OCI-LY7 (cell line): Measurements from ENCODE around the gene NAXE. TPM values are rescaled to one million over a fixed set of nuclear protein-coding genes. Genes with fewer than 3 reads are reported as not detected.
"Not testable (repeated sequence)": the region's sequence is repeated elsewhere in the genome, so short reads cannot be mapped to it uniquely, and the experiment has no call there.

ENCODE experiments used
- BruUV-seq: library from RNA; stranded (reverse); fragments of 400-500 nt; replicated peaks from 2 replicates; lab custom pipeline; 2021; lab: Mats Ljungman, UMichigan
- CTCF ChIA-PET: fragments of 300-600 bp; sonication (Branson Sonifier 250); formaldehyde crosslinking; loops from one replicate; lab custom pipeline; 2022; ENCODE audit warnings: antibody characterized with exemption; ENCODE audit not compliant: unreplicated experiment; lab: Charles Lee
- POLR2A ChIA-PET: fragments of 300-600 bp; sonication (Branson Sonifier 250); formaldehyde crosslinking; loops from one replicate; lab custom pipeline; 2022; ENCODE audit warnings: antibody characterized with exemption; lab: Charles Lee
- DNase-seq: peaks from one replicate; pipeline ENCODE4 v3.0.0-alpha.2; 2015; ENCODE audit warnings: low spot score
- H2AFZ ChIP-seq: fragments of 200-600 bp; sonication (generic), shearing (Covaris generic); 2 replicates; pipeline ENCODE4 v1.6.1; 2014; ENCODE audit warnings: mild to moderate bottlenecking, antibody characterized with exemption, low read length, moderate library complexity
- H3K27ac ChIP-seq: fragments of 200-600 bp; sonication (generic); 2 replicates; pipeline ENCODE4 v1.5.1; 2014; ENCODE audit warnings: mixed run types, low read depth, mild to moderate bottlenecking, moderate library complexity, low read length, inconsistent platforms; ENCODE audit not compliant: poor library complexity, severe bottlenecking
- H3K36me3 ChIP-seq: fragments of 200-600 bp; sonication (generic); 2 replicates; pipeline ENCODE4 v1.6.1; 2014; ENCODE audit warnings: mild to moderate bottlenecking, antibody characterized with exemption, low read length, moderate library complexity, mixed read lengths; ENCODE audit not compliant: insufficient read depth
- H3K4me1 ChIP-seq: fragments of 200-600 bp; sonication (generic); 2 replicates; pipeline ENCODE4 v1.5.1; 2014; ENCODE audit warnings: mild to moderate bottlenecking, low read length; ENCODE audit not compliant: insufficient read depth, poor library complexity, severe bottlenecking
- H3K4me2 ChIP-seq: fragments of 200-600 bp; sonication (generic); 2 replicates; pipeline ENCODE4 v1.6.1; 2014; ENCODE audit warnings: mild to moderate bottlenecking, low read length
- H3K4me3 ChIP-seq: fragments of 200-600 bp; sonication (generic); 2 replicates; pipeline ENCODE4 v1.5.1; 2014; ENCODE audit warnings: mild to moderate bottlenecking, low read depth, low read length; ENCODE audit not compliant: poor library complexity, severe bottlenecking
- H3K79me2 ChIP-seq: fragments of 200-600 bp; sonication (generic); 2 replicates; pipeline ENCODE4 v1.6.1; 2016; ENCODE audit warnings: low read depth, mild to moderate bottlenecking, low read length, moderate library complexity, mixed read lengths; ENCODE audit not compliant: insufficient read depth
- H3K9me2 ChIP-seq: fragments of 200-600 bp; sonication (generic); 2 replicates; pipeline ENCODE4 v1.6.1; 2016; ENCODE audit warnings: mild to moderate bottlenecking, low read length, mixed read lengths; ENCODE audit not compliant: insufficient read depth
- H3K9me3 ChIP-seq: fragments of 200-600 bp; sonication (generic); 2 replicates; pipeline ENCODE4 v1.6.1; 2014; ENCODE audit warnings: mild to moderate bottlenecking, mixed run types, low read length, mixed read lengths
- H4K20me1 ChIP-seq: fragments of 200-600 bp; sonication (generic); 2 replicates; pipeline ENCODE4 v1.6.1; 2014; ENCODE audit warnings: mild to moderate bottlenecking, antibody characterized with exemption, low read length, moderate library complexity, mixed read lengths; ENCODE audit not compliant: insufficient read depth
- CTCF ChIP-seq: fragments of 200-600 bp; sonication (generic); conservative IDR thresholded peaks from 2 replicates; pipeline ENCODE4 v1.5.1; 2014; ENCODE audit warnings: mild to moderate bottlenecking, antibody characterized with exemption, low read length, moderate library complexity, mixed read lengths
- EZH2phosphoT487 ChIP-seq: fragments of 200-600 bp; sonication (generic); IDR thresholded peaks from 2 replicates; pipeline ENCODE4 v1.6.1; 2018; ENCODE audit warnings: low read depth, borderline replicate concordance, mild to moderate bottlenecking, mixed run types, antibody characterized with exemption, low read length, moderate library complexity, mixed read lengths
- intact Hi-C: fragments of 100-400 bp; cut with micrococcal nuclease; formaldehyde crosslinking; loops from one replicate; pipeline ENCODE4 v1.10.0; 2022; ENCODE audit not compliant: unreplicated experiment
- total RNA-seq, 2 experiments: library from RNA; depleted of rRNA in 1 of 2; stranded (reverse); fragments of >200 nt in 1 of 2; shearing (Covaris generic) in 1 of 2; gene quantifications; 2 replicates each; pipeline ENCODE4 v1.2.3, GENCODE V29; 2014 to 2022

NAXE gene
- total RNA-seq, 2 experiments from 2014 or later, result 61.1 to 71.6 TPM

GRCh38 chr1:156631152-156631551 lies 39.6 kb downstream of the NAXE start:
- H4K20me1 ChIP-seq, H3K4me2 ChIP-seq, H3K9me3 ChIP-seq, CTCF ChIA-PET, H2AFZ ChIP-seq, H3K79me2 ChIP-seq, BruUV-seq, H3K36me3 ChIP-seq, POLR2A ChIA-PET, H3K4me3 ChIP-seq, H3K9me2 ChIP-seq, H3K27ac ChIP-seq, DNase-seq, intact Hi-C loops: not testable (repeated sequence)
- H3K4me1 ChIP-seq, result peaks cover 23% of the 10 kb centered on the region
- peak; percentile 44; the same call in 1 of the 2 replicates for TF ChIP-seq CTCF

GRCh38 chr1:156632355-156632754 lies 40.8 kb downstream of the NAXE start:
- CTCF ChIA-PET, result no interaction called here
- POLR2A ChIA-PET, result no interaction called here
- BruUV-seq, result no TSS peak

More at GRCh38 chr1:156632355-156632754, 40.8 kb downstream of the NAXE start:
- Histone ChIP-seq H3K9me3 (no peaks in the 10 kb centered on the region), H3K9me2 (no peaks in the 10 kb centered on the region), H3K36me3 (no peaks in the 10 kb centered on the region), H3K4me1 (peaks cover 13% of the 10 kb centered on the region), H2AFZ (no peak overlapping the region), H3K79me2 (no peaks in the 10 kb centered on the region), H3K4me2 (no peak overlapping the region), H4K20me1 (no peaks in the 10 kb centered on the region), H3K4me3 (no peak overlapping the region), H3K27ac (no peak overlapping the region)
- DNase-seq, result no peak
- TF ChIP-seq EZH2phosphoT487 (no peak), CTCF (no peak)
- intact Hi-C loops, result no loop called here
